Measurements from ENCODE around the gene AGPAT2.

The AGPAT2 gene

GRCh38 chr9:136728080-136728547 is 40.9 kb upstream of the AGPAT2 start (continued):
- no peak for TF ChIP-seq ZNF518A (tag by site-specific recombination; conservative IDR thresholded peaks at IDR 0.05; ENCODE audit: low read depth)
- peak; percentile 58 for TF ChIP-seq ZNF146 (tag by site-specific recombination; IDR thresholded peaks at IDR 0.05)
- no peak; the same call in 1 of the 2 replicates for TF ChIP-seq ZNF639 (tag by site-specific recombination; IDR thresholded peaks at IDR 0.05)
- TF ChIP-seq, protein P1, sequence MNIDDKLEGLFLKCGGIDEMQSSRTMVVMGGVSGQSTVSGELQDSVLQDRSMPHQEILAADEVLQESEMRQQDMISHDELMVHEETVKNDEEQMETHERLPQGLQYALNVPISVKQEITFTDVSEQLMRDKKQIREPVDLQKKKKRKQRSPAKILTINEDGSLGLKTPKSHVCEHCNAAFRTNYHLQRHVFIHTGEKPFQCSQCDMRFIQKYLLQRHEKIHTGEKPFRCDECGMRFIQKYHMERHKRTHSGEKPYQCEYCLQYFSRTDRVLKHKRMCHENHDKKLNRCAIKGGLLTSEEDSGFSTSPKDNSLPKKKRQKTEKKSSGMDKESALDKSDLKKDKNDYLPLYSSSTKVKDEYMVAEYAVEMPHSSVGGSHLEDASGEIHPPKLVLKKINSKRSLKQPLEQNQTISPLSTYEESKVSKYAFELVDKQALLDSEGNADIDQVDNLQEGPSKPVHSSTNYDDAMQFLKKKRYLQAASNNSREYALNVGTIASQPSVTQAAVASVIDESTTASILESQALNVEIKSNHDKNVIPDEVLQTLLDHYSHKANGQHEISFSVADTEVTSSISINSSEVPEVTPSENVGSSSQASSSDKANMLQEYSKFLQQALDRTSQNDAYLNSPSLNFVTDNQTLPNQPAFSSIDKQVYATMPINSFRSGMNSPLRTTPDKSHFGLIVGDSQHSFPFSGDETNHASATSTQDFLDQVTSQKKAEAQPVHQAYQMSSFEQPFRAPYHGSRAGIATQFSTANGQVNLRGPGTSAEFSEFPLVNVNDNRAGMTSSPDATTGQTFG (tag by site-specific recombination; IDR thresholded peaks at IDR 0.05; ENCODE audit: borderline replicate concordance): no peak
- TF ChIP-seq ZNF114 (tag by site-specific recombination; IDR thresholded peaks at IDR 0.05): no peak
- TF ChIP-seq SETDB1 (IDR thresholded peaks at IDR 0.05; ENCODE audit: insufficient read length, low read length): no peak
- TF ChIP-seq, protein P2, sequence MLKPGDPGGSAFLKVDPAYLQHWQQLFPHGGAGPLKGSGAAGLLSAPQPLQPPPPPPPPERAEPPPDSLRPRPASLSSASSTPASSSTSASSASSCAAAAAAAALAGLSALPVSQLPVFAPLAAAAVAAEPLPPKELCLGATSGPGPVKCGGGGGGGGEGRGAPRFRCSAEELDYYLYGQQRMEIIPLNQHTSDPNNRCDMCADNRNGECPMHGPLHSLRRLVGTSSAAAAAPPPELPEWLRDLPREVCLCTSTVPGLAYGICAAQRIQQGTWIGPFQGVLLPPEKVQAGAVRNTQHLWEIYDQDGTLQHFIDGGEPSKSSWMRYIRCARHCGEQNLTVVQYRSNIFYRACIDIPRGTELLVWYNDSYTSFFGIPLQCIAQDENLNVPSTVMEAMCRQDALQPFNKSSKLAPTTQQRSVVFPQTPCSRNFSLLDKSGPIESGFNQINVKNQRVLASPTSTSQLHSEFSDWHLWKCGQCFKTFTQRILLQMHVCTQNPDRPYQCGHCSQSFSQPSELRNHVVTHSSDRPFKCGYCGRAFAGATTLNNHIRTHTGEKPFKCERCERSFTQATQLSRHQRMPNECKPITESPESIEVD (tag by site-specific recombination; IDR thresholded peaks at IDR 0.05): no peak
- TF ChIP-seq, protein P3, sequence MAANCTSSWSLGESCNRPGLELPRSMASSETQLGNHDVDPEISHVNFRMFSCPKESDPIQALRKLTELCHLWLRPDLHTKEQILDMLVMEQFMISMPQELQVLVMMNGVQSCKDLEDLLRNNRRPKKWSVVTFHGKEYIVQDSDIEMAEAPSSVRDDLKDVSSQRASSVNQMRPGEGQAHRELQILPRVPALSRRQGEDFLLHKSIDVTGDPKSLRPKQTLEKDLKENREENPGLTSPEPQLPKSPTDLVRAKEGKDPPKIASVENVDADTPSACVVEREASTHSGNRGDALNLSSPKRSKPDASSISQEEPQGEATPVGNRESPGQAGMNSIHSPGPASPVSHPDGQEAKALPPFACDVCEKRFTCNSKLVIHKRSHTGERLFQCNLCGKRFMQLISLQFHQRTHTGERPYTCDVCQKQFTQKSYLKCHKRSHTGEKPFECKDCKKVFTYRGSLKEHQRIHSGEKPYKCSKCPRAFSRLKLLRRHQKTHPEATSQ (tag by site-specific recombination; IDR thresholded peaks at IDR 0.05): peak; percentile 88; the same call in 1 of the 2 replicates
- TF ChIP-seq ZNF37A (tag by site-specific recombination; IDR thresholded peaks at IDR 0.05): no peak
- TF ChIP-seq WT1 (tag by site-specific recombination; IDR thresholded peaks at IDR 0.05): peak; percentile 22; the same call in 1 of the 2 replicates
- no peak for TF ChIP-seq ZNF280C (tag by site-specific recombination; IDR thresholded peaks at IDR 0.05)
- TF ChIP-seq ZNF350 (tag by site-specific recombination; IDR thresholded peaks at IDR 0.05): no peak
- TF ChIP-seq ZNF311 (tag by site-specific recombination; IDR thresholded peaks at IDR 0.05; ENCODE audit: borderline replicate concordance): no peak
- TF ChIP-seq GFI1B (tag by site-specific recombination; IDR thresholded peaks at IDR 0.05): no peak
- no peak for TF ChIP-seq ZNF169 (tag by site-specific recombination; IDR thresholded peaks at IDR 0.05)
- TF ChIP-seq ZNF2 (tag by site-specific recombination; IDR thresholded peaks at IDR 0.05): peak; percentile 36; the same call in 1 of the 2 replicates
- TF ChIP-seq ZBTB49 (tag by site-specific recombination; IDR thresholded peaks at IDR 0.05; ENCODE audit: low read depth): no peak
- no peak for TF ChIP-seq PRDM1 (tag by site-specific recombination; IDR thresholded peaks at IDR 0.05)
- no peak for TF ChIP-seq ZNF133 (tag by site-specific recombination; IDR thresholded peaks at IDR 0.05)
- TF ChIP-seq ZNF416 (tag by site-specific recombination; IDR thresholded peaks at IDR 0.05): no peak
- TF ChIP-seq FEZF1 (tag by site-specific recombination; IDR thresholded peaks at IDR 0.05): no peak
- no peak for TF ChIP-seq ZNF157 (tag by site-specific recombination; IDR thresholded peaks at IDR 0.05)
- peak; percentile 29 for TF ChIP-seq ZIC2 (tag by site-specific recombination; IDR thresholded peaks at IDR 0.05)
- no peak for TF ChIP-seq RBAK (tag by site-specific recombination; IDR thresholded peaks at IDR 0.05)
